GM23338 (cell line): Measurements from ENCODE around the gene ZNF644. TPM values are rescaled to one million over a fixed set of nuclear protein-coding genes. Genes with fewer than 3 reads are reported as not detected.

ENCODE experiments used
- ATAC-seq: fragments of 200-7000 bp; cut with Tn5 transposase; 3 replicates; pipeline ENCODE4 v1.9.1; 2020
- DNase-seq: peaks from one replicate; pipeline ENCODE4 v3.0.0-alpha.2; 2015; ENCODE audit warnings: low spot score
- H2AFZ ChIP-seq: fragments of 200-600 bp; sonication (generic); 2 replicates; pipeline ENCODE4 v1.8.0; 2016; ENCODE audit warnings: antibody characterized with exemption, mild to moderate bottlenecking, moderate library complexity
- H3F3A ChIP-seq: fragments of 200-600 bp; sonication (generic); replicated peaks from 2 replicates; pipeline ENCODE4 v1.8.0; 2017; ENCODE audit warnings: antibody characterized with exemption, mixed run types, low read depth
- H3K27ac ChIP-seq: fragments of 200-600 bp; sonication (generic); 2 replicates; pipeline ENCODE4 v1.6.1; 2016; ENCODE audit warnings: low read depth
- H3K27me3 ChIP-seq: fragments of 200-600 bp; sonication (generic); 2 replicates; pipeline ENCODE4 v1.8.0; 2016; ENCODE audit warnings: mild to moderate bottlenecking, mixed run types, moderate library complexity; ENCODE audit not compliant: insufficient read depth
- H3K36me3 ChIP-seq: fragments of 200-600 bp; sonication (generic); 2 replicates; pipeline ENCODE4 v1.8.0; 2016; ENCODE audit warnings: mild to moderate bottlenecking; ENCODE audit not compliant: insufficient read depth
- H3K4me1 ChIP-seq: fragments of 200-600 bp; sonication (generic); 2 replicates; pipeline ENCODE4 v1.8.0; 2016; ENCODE audit warnings: mild to moderate bottlenecking, moderate library complexity; ENCODE audit not compliant: insufficient read depth
- H3K4me2 ChIP-seq: fragments of 200-600 bp; sonication (generic); 2 replicates; pipeline ENCODE4 v1.7.1; 2017; ENCODE audit warnings: mixed run types
- H3K4me3 ChIP-seq: fragments of 200-600 bp; sonication (generic); 2 replicates; pipeline ENCODE4 v1.6.1; 2016; ENCODE audit warnings: mixed run types
- H3K79me2 ChIP-seq: fragments of 200-600 bp; sonication (generic); replicated peaks from 2 replicates; pipeline ENCODE4 v1.8.0; 2017; ENCODE audit warnings: mild to moderate bottlenecking; ENCODE audit not compliant: insufficient read depth
- H3K9me2 ChIP-seq: fragments of 200-600 bp; sonication (generic); 2 replicates; pipeline ENCODE4 v1.8.0; 2017; ENCODE audit not compliant: insufficient read depth
- H4K20me1 ChIP-seq: fragments of 200-600 bp; sonication (generic); replicated peaks from 2 replicates; pipeline ENCODE4 v1.8.0; 2017; ENCODE audit warnings: mild to moderate bottlenecking; ENCODE audit not compliant: insufficient read depth
- H3K27ac Mint-ChIP-seq: 2 replicates; pipeline ENCODE4 v1.8.0; 2020; ENCODE audit warnings: inconsistent platforms, mild to moderate bottlenecking, moderate library complexity, mixed read lengths
- H3K27me3 Mint-ChIP-seq: 3 replicates; pipeline ENCODE4 v1.8.0; 2022; ENCODE audit warnings: low read depth, mild to moderate bottlenecking, moderate library complexity, mixed read lengths, inconsistent platforms; ENCODE audit not compliant: insufficient read depth, poor library complexity
- H3K36me3 Mint-ChIP-seq: 3 replicates; pipeline ENCODE4 v1.8.0; 2021; ENCODE audit warnings: low read depth, mild to moderate bottlenecking, inconsistent platforms, moderate library complexity, mixed read lengths
- H3K4me1 Mint-ChIP-seq: 3 replicates; pipeline ENCODE4 v1.8.0; 2020; ENCODE audit warnings: mild to moderate bottlenecking, inconsistent platforms, mixed read lengths
- H3K4me3 Mint-ChIP-seq: 3 replicates; pipeline ENCODE4 v1.8.0; 2021; ENCODE audit warnings: moderate library complexity, mild to moderate bottlenecking, inconsistent platforms, mixed read lengths
- H3K9me3 Mint-ChIP-seq: 3 replicates; pipeline ENCODE4 v1.8.0; 2020; ENCODE audit warnings: moderate library complexity, mild to moderate bottlenecking, inconsistent platforms, mixed read lengths
- CREB1 ChIP-seq: fragments of 250-450 bp; sonication (Bioruptor Pico); IDR thresholded peaks from 2 replicates; pipeline ENCODE4 v1.5.0; 2020; ENCODE audit warnings: low read depth, mild to moderate bottlenecking, moderate library complexity
- EZH2 ChIP-seq: fragments of 200-600 bp; sonication (generic); IDR thresholded peaks from one replicate; pipeline ENCODE4 v1.8.0; 2017; ENCODE audit warnings: antibody characterized with exemption, mild to moderate bottlenecking, low read depth; ENCODE audit not compliant: unreplicated experiment
- EZH2phosphoT487 ChIP-seq: fragments of 200-600 bp; sonication (generic); IDR thresholded peaks from one replicate; pipeline ENCODE4 v1.8.1; 2018; ENCODE audit warnings: antibody characterized with exemption; ENCODE audit not compliant: unreplicated experiment
- JUNB ChIP-seq: IDR thresholded peaks from one replicate; pipeline ENCODE4 v1.6.1; 2016; ENCODE audit warnings: antibody characterized with exemption; ENCODE audit not compliant: unreplicated experiment
- NANOG ChIP-seq: IDR thresholded peaks from 2 replicates; pipeline ENCODE4 v1.6.1; 2016; ENCODE audit warnings: antibody characterized with exemption, borderline replicate concordance
- POLR2AphosphoS5 ChIP-seq: IDR thresholded peaks from 2 replicates; pipeline ENCODE4 v1.6.1; 2016; ENCODE audit warnings: antibody characterized with exemption, low read depth
- STAT1 ChIP-seq: IDR thresholded peaks from one replicate; pipeline ENCODE4 v1.6.1; 2016; ENCODE audit warnings: antibody characterized with exemption; ENCODE audit not compliant: unreplicated experiment
- ZNF114 ChIP-seq: fragments of 250-450 bp; sonication (Bioruptor Pico); IDR thresholded peaks from 2 replicates; pipeline ENCODE4 v1.5.0; 2020; ENCODE audit warnings: mild to moderate bottlenecking, moderate library complexity
- ZNF331 ChIP-seq: fragments of 250-450 bp; sonication (Bioruptor Pico); IDR thresholded peaks from 2 replicates; pipeline ENCODE4 v1.5.0; 2020; ENCODE audit warnings: low read depth, mild to moderate bottlenecking, moderate library complexity
- polyA plus RNA-seq: library from polyadenylated mRNA; unstranded; fragments of >200 nt; fragmentation: Nextera tagmentation; extraction: Ambion mirVana; gene quantifications from 2 replicates; pipeline ENCODE4 v1.2.1, GENCODE V29; 2016
- total RNA-seq: library from RNA; depleted of rRNA; stranded (reverse); fragments of >200 nt; shearing (Covaris generic); gene quantifications from 2 replicates; pipeline ENCODE4 v1.2.3, GENCODE V29; 2014
- TF ChIP-seq, protein P1 (sequence below): fragments of 250-450 bp; sonication (Bioruptor Pico); IDR thresholded peaks from 2 replicates; pipeline ENCODE4 v1.5.0; 2020; ENCODE audit warnings: mild to moderate bottlenecking, moderate library complexity
- TF ChIP-seq, protein P2 (sequence below), 2 experiments: fragments of 200-600 bp in 1 of 2; sonication (generic) in 1 of 2; conservative IDR thresholded peaks; 2 replicates each; pipeline versions ENCODE4 v1.5.1 to v1.6.1; 2016 to 2017; ENCODE audit warnings: antibody characterized with exemption in 2 of 2, low read depth in 2 of 2, mild to moderate bottlenecking in 2 of 2, moderate library complexity in 1 of 2
- TF ChIP-seq, protein P3 (sequence below): IDR thresholded peaks from 2 replicates; pipeline ENCODE4 v1.6.1; 2016; ENCODE audit warnings: antibody characterized with exemption

ZNF644 gene
- total and polyA plus RNA-seq, 2 experiments from 2014 or later, result 101 to 103 TPM

DNA sequence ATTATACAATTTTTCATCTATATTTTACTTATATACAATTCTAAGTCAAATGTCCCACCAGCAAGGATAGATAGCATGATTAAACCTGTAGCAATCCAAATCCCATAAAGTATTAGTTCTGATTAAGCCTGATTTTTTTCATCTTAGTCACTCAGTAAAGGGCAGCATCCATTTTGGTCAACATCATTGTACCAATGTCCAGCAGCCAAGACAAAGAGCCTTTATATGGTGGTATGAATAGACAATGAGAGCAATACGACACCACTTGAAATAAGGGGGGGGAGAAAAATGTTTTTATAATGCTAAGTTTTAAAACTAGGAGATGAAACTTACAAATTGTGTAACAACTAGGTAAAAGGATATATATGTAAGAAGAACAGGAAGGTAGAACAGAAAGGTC lies 7.4 kb downstream of the ZNF644 start:
- Histone ChIP-seq H3K4me3 (no peak overlapping the region), H3K4me1 (peaks cover 73% of the 10 kb centered on the region), H3K9me2 (no peaks in the 10 kb centered on the region), H3K79me2 (peaks cover 100% of the 10 kb centered on the region), H4K20me1 (peaks cover 44% of the 10 kb centered on the region; the same call in 1 of the 2 replicates), H3K36me3 (no peaks in the 10 kb centered on the region; the same call in 1 of the 2 replicates), H3F3A (no peaks in the 10 kb centered on the region), H3K4me2 (no peak overlapping the region), H2AFZ (no peak overlapping the region), H3K27me3 (no peaks in the 10 kb centered on the region), H3K27ac (no peak overlapping the region)
- no peak for DNase-seq
- TF ChIP-seq STAT1 (no peak), ZNF331 (CRISPR knock-in tag) (no peak), EZH2phosphoT487 (no peak), ZNF114 (CRISPR knock-in tag) (no peak), JUNB (no peak), NANOG (no peak), EZH2 (no peak), POLR2AphosphoS5 (no peak), CREB1 (CRISPR knock-in tag) (no peak)
- TF ChIP-seq, protein P1, sequence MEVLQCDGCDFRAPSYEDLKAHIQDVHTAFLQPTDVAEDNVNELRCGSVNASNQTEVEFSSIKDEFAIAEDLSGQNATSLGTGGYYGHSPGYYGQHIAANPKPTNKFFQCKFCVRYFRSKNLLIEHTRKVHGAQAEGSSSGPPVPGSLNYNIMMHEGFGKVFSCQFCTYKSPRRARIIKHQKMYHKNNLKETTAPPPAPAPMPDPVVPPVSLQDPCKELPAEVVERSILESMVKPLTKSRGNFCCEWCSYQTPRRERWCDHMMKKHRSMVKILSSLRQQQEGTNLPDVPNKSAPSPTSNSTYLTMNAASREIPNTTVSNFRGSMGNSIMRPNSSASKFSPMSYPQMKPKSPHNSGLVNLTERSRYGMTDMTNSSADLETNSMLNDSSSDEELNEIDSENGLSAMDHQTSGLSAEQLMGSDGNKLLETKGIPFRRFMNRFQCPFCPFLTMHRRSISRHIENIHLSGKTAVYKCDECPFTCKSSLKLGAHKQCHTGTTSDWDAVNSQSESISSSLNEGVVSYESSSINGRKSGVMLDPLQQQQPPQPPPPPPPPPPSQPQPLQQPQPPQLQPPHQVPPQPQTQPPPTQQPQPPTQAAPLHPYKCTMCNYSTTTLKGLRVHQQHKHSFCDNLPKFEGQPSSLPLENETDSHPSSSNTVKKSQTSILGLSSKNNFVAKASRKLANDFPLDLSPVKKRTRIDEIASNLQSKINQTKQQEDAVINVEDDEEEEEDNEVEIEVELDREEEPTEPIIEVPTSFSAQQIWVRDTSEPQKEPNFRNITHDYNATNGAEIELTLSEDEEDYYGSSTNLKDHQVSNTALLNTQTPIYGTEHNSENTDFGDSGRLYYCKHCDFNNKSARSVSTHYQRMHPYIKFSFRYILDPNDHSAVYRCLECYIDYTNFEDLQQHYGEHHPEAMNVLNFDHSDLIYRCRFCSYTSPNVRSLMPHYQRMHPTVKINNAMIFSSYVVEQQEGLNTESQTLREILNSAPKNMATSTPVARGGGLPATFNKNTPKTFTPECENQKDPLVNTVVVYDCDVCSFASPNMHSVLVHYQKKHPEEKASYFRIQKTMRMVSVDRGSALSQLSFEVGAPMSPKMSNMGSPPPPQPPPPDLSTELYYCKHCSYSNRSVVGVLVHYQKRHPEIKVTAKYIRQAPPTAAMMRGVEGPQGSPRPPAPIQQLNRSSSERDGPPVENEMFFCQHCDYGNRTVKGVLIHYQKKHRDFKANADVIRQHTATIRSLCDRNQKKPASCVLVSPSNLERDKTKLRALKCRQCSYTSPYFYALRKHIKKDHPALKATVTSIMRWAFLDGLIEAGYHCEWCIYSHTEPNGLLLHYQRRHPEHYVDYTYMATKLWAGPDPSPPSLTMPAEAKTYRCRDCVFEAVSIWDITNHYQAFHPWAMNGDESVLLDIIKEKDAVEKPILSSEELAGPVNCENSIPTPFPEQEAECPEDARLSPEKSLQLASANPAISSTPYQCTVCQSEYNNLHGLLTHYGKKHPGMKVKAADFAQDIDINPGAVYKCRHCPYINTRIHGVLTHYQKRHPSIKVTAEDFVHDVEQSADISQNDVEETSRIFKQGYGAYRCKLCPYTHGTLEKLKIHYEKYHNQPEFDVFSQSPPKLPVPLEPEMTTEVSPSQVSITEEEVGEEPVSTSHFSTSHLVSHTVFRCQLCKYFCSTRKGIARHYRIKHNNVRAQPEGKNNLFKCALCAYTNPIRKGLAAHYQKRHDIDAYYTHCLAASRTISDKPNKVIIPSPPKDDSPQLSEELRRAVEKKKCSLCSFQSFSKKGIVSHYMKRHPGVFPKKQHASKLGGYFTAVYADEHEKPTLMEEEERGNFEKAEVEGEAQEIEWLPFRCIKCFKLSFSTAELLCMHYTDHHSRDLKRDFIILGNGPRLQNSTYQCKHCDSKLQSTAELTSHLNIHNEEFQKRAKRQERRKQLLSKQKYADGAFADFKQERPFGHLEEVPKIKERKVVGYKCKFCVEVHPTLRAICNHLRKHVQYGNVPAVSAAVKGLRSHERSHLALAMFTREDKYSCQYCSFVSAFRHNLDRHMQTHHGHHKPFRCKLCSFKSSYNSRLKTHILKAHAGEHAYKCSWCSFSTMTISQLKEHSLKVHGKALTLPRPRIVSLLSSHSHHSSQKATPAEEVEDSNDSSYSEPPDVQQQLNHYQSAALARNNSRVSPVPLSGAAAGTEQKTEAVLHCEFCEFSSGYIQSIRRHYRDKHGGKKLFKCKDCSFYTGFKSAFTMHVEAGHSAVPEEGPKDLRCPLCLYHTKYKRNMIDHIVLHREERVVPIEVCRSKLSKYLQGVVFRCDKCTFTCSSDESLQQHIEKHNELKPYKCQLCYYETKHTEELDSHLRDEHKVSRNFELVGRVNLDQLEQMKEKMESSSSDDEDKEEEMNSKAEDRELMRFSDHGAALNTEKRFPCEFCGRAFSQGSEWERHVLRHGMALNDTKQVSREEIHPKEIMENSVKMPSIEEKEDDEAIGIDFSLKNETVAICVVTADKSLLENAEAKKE (CRISPR knock-in tag), result no peak
- TF ChIP-seq, protein P2, sequence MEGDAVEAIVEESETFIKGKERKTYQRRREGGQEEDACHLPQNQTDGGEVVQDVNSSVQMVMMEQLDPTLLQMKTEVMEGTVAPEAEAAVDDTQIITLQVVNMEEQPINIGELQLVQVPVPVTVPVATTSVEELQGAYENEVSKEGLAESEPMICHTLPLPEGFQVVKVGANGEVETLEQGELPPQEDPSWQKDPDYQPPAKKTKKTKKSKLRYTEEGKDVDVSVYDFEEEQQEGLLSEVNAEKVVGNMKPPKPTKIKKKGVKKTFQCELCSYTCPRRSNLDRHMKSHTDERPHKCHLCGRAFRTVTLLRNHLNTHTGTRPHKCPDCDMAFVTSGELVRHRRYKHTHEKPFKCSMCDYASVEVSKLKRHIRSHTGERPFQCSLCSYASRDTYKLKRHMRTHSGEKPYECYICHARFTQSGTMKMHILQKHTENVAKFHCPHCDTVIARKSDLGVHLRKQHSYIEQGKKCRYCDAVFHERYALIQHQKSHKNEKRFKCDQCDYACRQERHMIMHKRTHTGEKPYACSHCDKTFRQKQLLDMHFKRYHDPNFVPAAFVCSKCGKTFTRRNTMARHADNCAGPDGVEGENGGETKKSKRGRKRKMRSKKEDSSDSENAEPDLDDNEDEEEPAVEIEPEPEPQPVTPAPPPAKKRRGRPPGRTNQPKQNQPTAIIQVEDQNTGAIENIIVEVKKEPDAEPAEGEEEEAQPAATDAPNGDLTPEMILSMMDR (conservative IDR thresholded peaks at IDR 0.05; ENCODE audit: low read depth in 2 of 2), result no peak
- TF ChIP-seq, protein P3, sequence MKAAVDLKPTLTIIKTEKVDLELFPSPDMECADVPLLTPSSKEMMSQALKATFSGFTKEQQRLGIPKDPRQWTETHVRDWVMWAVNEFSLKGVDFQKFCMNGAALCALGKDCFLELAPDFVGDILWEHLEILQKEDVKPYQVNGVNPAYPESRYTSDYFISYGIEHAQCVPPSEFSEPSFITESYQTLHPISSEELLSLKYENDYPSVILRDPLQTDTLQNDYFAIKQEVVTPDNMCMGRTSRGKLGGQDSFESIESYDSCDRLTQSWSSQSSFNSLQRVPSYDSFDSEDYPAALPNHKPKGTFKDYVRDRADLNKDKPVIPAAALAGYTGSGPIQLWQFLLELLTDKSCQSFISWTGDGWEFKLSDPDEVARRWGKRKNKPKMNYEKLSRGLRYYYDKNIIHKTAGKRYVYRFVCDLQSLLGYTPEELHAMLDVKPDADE, result no peak
- peaks cover 8% of the 10 kb centered on the region for H3K27me3 Mint-ChIP-seq
- no peak for ATAC-seq
- H3K4me3 Mint-ChIP-seq, result no peak overlapping the region
- H3K4me1 Mint-ChIP-seq, result peaks cover 70% of the 10 kb centered on the region
- peaks cover 14% of the 10 kb centered on the region for H3K9me3 Mint-ChIP-seq
- H3K36me3 Mint-ChIP-seq, result peaks cover 30% of the 10 kb centered on the region
- H3K27ac Mint-ChIP-seq, result peak overlapping the region; percentile 58; the same call in 1 of the 2 replicates
